Brain microvascular endothelial cell (primary cell): ENCODE data around the gene LPCAT1.

Experiments used
- DNase-seq: peaks from one replicate; pipeline ENCODE4 v3.0.0-alpha.2; 2020
- H3K27ac ChIP-seq: fragments of 250-450 bp; sonication (Bioruptor Pico); 2 replicates; pipeline ENCODE4 v1.5.1; 2020; ENCODE audit warnings: mild to moderate bottlenecking, moderate library complexity
- H3K27me3 ChIP-seq: fragments of 250-450 bp; sonication (Bioruptor Pico); replicated peaks from 2 replicates; pipeline ENCODE4 v1.5.1; 2020; ENCODE audit warnings: mild to moderate bottlenecking
- H3K36me3 ChIP-seq: fragments of 250-450 bp; sonication (Bioruptor Pico); replicated peaks from 2 replicates; pipeline ENCODE4 v1.5.1; 2020; ENCODE audit warnings: mild to moderate bottlenecking
- H3K4me3 ChIP-seq: 2 replicates; pipeline ENCODE4 v1.5.1; 2011; ENCODE audit warnings: low read depth, mild to moderate bottlenecking, control low read depth, low read length, moderate library complexity
- in situ Hi-C: cut with HindIII; loops from 2 replicates; pipeline ENCODE4 v1.10.0; 2017; ENCODE audit warnings: low sequenced_read_pairs, low pct_ligation_motif_present
- TF ChIP-seq, protein P1 (sequence below): IDR thresholded peaks from 2 replicates; pipeline ENCODE4 v1.5.1; 2011; ENCODE audit warnings: low read depth, mild to moderate bottlenecking, moderate library complexity, low read length, control low read depth, inconsistent platforms; ENCODE audit errors: missing control alignments

Gene LPCAT1

GRCh38 chr5:1503241-1504068, 20.3 kb downstream of the LPCAT1 start:
- Histone ChIP-seq H3K27me3 (no peaks in the 10 kb centered on the region), H3K27ac (no peak overlapping the region), H3K4me3 (no peak overlapping the region), H3K36me3 (peaks cover 5% of the 10 kb centered on the region)
- in situ Hi-C loops = no loop called here
- DNase-seq = no peak
- TF ChIP-seq, protein P1, sequence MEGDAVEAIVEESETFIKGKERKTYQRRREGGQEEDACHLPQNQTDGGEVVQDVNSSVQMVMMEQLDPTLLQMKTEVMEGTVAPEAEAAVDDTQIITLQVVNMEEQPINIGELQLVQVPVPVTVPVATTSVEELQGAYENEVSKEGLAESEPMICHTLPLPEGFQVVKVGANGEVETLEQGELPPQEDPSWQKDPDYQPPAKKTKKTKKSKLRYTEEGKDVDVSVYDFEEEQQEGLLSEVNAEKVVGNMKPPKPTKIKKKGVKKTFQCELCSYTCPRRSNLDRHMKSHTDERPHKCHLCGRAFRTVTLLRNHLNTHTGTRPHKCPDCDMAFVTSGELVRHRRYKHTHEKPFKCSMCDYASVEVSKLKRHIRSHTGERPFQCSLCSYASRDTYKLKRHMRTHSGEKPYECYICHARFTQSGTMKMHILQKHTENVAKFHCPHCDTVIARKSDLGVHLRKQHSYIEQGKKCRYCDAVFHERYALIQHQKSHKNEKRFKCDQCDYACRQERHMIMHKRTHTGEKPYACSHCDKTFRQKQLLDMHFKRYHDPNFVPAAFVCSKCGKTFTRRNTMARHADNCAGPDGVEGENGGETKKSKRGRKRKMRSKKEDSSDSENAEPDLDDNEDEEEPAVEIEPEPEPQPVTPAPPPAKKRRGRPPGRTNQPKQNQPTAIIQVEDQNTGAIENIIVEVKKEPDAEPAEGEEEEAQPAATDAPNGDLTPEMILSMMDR = no peak

DNA sequence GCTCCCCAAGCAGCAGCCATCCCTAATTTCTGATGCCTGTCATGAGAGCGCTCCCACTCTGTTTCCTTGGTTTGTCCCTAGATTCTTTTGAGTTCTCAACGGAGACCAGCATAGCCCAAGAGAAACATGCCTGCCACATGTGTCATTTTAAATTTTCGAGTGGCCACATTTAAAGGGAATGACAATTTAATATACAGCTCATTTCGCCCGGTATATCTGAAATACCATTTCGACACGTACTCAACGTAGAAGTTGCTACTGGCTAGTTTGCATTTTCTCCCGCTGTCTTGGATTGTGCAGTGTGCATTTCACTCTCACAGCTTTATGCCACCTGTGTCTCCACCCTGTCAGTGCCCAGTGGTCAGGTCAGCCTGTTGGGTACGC, 21.0 kb downstream of the LPCAT1 start:
- Histone ChIP-seq H3K4me3 (no peak overlapping the region), H3K36me3 (peaks cover 5% of the 10 kb centered on the region), H3K27ac (no peak overlapping the region), H3K27me3 (no peaks in the 10 kb centered on the region)
- TF ChIP-seq, protein P1 = no peak
- in situ Hi-C loops = no loop called here
- DNase-seq = no peak

DNA sequence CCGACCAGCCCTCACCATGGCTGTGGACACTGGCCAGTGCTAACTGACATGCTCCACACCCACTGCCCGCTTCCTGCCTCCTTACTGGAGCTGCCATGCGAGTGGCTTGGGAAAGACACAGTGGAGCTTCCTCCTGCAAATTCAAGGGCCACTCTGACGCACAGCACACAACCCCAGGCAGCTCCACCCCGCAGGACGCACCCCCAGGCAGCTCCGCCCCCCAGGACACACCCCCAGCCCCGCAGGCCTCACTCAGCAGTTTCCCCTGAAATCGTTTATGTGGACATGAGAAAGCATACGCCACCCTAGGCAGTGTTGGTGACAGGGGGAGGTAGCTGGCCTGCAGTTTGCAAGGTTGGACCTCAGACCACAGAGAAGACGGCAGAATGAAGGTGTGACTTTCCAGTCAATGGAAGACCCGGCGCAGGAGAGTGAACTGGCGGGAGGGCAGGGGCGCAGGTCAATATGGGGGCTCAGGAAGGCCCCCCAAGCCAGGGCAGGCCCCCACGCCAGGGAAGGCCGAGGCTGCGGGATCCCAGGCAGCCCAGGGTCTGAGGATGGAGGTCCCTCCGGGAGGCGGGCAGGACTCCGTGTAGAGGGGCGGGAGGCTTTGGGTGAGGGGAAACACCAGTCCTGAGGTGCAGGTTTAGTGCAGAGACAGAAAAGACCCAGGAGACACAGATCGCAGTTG, 21.6 kb downstream of the LPCAT1 start:
- no peak overlapping the region for H3K4me3 ChIP-seq
- in situ Hi-C loops = no loop called here
- DNase-seq = no peak
- TF ChIP-seq, protein P1 = no peak
- peaks cover 6% of the 10 kb centered on the region for H3K36me3 ChIP-seq
- H3K27ac ChIP-seq = no peak overlapping the region
- H3K27me3 ChIP-seq = no peaks in the 10 kb centered on the region

GRCh38 chr5:1501372-1502045, 22.3 kb downstream of the LPCAT1 start:
- in situ Hi-C loops = no loop called here
- H3K36me3 ChIP-seq = peaks cover 10% of the 10 kb centered on the region
- TF ChIP-seq, protein P1 = no peak
- no peak overlapping the region for H3K27ac ChIP-seq
- no peak for DNase-seq
- H3K4me3 ChIP-seq = no peak overlapping the region
- H3K27me3 ChIP-seq = no peaks in the 10 kb centered on the region

DNA sequence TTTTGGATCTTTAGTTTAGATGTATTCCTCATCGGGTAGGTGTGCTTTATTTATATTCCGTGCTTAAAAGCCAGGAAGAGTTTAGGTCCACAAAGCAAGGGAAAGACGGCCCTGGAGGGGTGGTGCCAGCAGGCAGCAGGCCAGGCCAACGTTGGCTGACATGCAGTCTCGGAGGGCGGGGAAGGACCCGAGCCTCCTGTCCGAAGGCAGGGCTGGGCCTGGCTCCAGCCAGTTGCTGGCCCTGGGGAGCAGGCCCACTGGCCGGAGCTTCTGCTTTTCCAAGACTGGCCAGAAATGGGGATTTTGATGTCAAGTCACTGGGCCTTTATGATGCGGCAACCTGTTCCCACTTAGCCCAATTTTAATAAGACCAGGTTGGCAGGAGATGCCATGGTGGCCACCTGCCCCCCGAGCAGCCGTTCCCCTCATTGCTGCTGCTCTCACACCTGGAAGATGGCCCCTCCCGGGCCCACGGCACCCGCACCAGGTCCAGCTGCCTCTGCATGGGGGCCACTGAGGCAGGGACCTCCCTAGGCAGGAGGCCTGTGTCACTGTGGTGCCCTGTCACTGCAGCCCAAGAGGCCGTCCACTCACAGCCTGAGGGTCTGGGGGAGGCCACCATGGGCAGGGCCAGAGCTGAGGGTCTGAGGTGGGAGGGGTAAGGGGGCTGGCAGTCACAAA, 23.2 kb downstream of the LPCAT1 start:
- DNase-seq = no peak
- TF ChIP-seq, protein P1 = no peak
- Histone ChIP-seq H3K36me3 (peaks cover 10% of the 10 kb centered on the region), H3K27ac (no peak overlapping the region), H3K27me3 (no peaks in the 10 kb centered on the region), H3K4me3 (no peak overlapping the region)
- in situ Hi-C loops = no loop called here
